Prostate gland (tissue), 2 donors: ENCODE measurements around the gene CASQ1. TPM values are rescaled to one million over a fixed set of nuclear protein-coding genes. Genes with fewer than 3 reads are reported as not detected.

Source experiments
- DNase-seq: peaks from one replicate; pipeline ENCODE4 v3.0.0-alpha.2; 2019; ENCODE audit warnings: low spot score
- H3K27ac ChIP-seq, 2 donors: fragments of 200-600 bp; sonication (generic); 2 replicates each; pipeline ENCODE4 v1.5.1; 2017 to 2019
- H3K27me3 ChIP-seq: fragments of 200-600 bp; sonication (generic); replicated peaks from 2 replicates; pipeline ENCODE4 v1.5.1; 2019; ENCODE audit not compliant: insufficient read depth
- H3K36me3 ChIP-seq, 2 donors: fragments of 200-600 bp; sonication (generic); 1 replicate in 1 of 2; 2 replicates in 1 of 2; pipeline versions ENCODE4 v1.5.1 to v1.8.1; 2017 to 2019
- H3K4me1 ChIP-seq: fragments of 200-600 bp; sonication (generic); replicated peaks from 2 replicates; pipeline ENCODE4 v1.5.1; 2019
- H3K4me3 ChIP-seq, 2 donors: fragments of 200-600 bp; sonication (generic); 2 replicates each; pipeline ENCODE4 v1.5.1; 2017 to 2019
- H3K9me3 ChIP-seq: fragments of 200-600 bp; sonication (generic); 2 replicates; pipeline ENCODE4 v1.5.1; 2017
- POLR2A ChIP-seq: fragments of 450-650 bp; IDR thresholded peaks from one replicate; pipeline ENCODE4 v1.6.1; 2016; ENCODE audit warnings: antibody characterized with exemption, mild to moderate bottlenecking
- POLR2AphosphoS5 ChIP-seq: sonication (generic); formaldehyde crosslinking; IDR thresholded peaks from one replicate; pipeline ENCODE4 v1.6.1; 2017; ENCODE audit warnings: antibody characterized with exemption
- WGBS: methylation state at CpG from one replicate; pipeline ENCODE4 v1.1.5; 2018; 5-methylcytosine and 5-hydroxymethylcytosine counted together
- intact Hi-C: fragments of 100-400 bp; cut with DNase I; formaldehyde crosslinking; loops from one replicate; pipeline ENCODE4 v1.14.2; 2022
- total RNA-seq, 2 donors: library from RNA; depleted of rRNA; stranded (reverse); fragments of >200 nt; gene quantifications; one replicate each; pipeline ENCODE4 v1.1.0, GENCODE V29; 2016
- TF ChIP-seq, protein P1 (sequence below), 4 experiments: fragments of 200-600 bp in 2 of 4; fragments of 450-650 bp in 2 of 4; sonication (generic) in 2 of 4; IDR thresholded peaks; 1 replicate in 3 of 4; 2 replicates in 1 of 4; pipeline ENCODE4 v1.5.1; 2016 to 2019; ENCODE audit warnings: antibody characterized with exemption in 4 of 4, mild to moderate bottlenecking in 2 of 4, moderate library complexity in 2 of 4

The CASQ1 gene
- total RNA-seq, 2 donors from 2014 or later: 1.2 to 3.0 TPM

DNA sequence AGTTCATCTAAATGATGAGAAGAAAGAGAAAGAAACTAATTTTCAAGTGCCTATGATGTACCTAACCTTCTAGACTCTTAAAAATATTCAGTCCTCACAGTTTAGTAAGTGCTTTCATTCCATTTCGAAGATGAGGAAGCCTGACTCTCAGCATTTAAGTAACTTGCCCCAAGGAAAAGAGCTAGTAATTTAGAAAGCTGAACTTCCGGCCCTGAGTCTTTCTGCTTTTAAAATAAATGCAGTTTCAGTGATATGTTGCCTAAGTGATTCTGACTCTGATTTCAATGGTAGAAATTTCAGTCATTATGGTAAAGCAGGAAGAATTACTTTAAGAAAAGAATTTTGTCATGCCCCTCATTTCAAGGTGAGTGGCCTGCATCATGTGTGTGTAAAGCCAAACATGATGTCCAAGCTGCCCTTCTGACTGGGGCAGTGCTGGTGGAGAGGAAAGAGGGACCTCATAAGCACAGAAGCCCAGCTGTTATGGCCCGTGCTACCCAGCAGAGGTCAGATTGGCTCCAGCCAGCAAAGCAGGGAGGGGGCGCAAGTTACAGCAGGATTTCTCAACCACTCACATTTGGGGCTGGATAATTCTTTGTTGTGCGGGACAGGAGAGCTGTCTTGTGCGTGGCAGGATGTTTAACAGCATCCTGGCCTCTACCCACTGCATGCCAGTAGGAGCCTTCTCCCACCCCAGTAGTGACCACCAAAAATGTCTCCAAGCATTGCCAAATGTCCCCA is 28.2 kb upstream of the CASQ1 start:
- no peaks in the 10 kb centered on the region for H3K4me1 ChIP-seq
- H3K27ac ChIP-seq: no peak overlapping the region
- no peak for DNase-seq
- intact Hi-C loops: no loop called here
- no peaks in the 10 kb centered on the region for H3K9me3 ChIP-seq
- H3K27me3 ChIP-seq: no peaks in the 10 kb centered on the region
- TF ChIP-seq POLR2AphosphoS5 (no peak), POLR2A (no peak)
- TF ChIP-seq, protein P1, sequence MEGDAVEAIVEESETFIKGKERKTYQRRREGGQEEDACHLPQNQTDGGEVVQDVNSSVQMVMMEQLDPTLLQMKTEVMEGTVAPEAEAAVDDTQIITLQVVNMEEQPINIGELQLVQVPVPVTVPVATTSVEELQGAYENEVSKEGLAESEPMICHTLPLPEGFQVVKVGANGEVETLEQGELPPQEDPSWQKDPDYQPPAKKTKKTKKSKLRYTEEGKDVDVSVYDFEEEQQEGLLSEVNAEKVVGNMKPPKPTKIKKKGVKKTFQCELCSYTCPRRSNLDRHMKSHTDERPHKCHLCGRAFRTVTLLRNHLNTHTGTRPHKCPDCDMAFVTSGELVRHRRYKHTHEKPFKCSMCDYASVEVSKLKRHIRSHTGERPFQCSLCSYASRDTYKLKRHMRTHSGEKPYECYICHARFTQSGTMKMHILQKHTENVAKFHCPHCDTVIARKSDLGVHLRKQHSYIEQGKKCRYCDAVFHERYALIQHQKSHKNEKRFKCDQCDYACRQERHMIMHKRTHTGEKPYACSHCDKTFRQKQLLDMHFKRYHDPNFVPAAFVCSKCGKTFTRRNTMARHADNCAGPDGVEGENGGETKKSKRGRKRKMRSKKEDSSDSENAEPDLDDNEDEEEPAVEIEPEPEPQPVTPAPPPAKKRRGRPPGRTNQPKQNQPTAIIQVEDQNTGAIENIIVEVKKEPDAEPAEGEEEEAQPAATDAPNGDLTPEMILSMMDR (IDR thresholded peaks at IDR 0.05): no peak
- H3K4me3 ChIP-seq: no peak overlapping the region
- H3K36me3 ChIP-seq: no peaks in the 10 kb centered on the region
- 77% methylated on average over 6 of the region's 6 CpGs for WGBS

DNA sequence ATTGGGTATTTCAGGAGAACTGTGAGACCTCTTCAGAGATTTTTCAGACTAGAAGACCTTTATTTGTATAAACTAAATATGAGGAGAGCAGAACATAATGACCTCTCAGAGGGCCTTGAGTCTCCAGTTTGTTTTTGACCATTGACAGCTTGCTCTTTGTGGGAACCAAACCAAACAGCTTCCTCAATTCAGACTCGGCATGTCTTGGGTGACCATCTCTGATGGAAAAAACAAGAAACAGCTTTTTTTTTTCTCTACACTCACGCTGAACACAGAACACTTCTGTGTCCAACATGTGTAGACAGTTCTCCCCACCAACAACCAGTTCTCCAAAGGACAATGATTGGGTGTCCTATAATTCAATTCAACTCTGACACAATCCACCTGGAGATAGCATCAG is 27.4 kb upstream of the CASQ1 start:
- no peak for TF ChIP-seq POLR2A
- TF ChIP-seq, protein P1 (IDR thresholded peaks at IDR 0.05): no peak
- no peak for TF ChIP-seq POLR2AphosphoS5
- no peaks in the 10 kb centered on the region for H3K9me3 ChIP-seq
- no peak overlapping the region for H3K4me3 ChIP-seq
- no peaks in the 10 kb centered on the region for H3K27me3 ChIP-seq
- H3K36me3 ChIP-seq: no peaks in the 10 kb centered on the region
- intact Hi-C loops: no loop called here
- no peak overlapping the region for H3K27ac ChIP-seq
- no peaks in the 10 kb centered on the region for H3K4me1 ChIP-seq
- no peak for DNase-seq
- 57% methylated on average over 2 of the region's 2 CpGs for WGBS

DNA sequence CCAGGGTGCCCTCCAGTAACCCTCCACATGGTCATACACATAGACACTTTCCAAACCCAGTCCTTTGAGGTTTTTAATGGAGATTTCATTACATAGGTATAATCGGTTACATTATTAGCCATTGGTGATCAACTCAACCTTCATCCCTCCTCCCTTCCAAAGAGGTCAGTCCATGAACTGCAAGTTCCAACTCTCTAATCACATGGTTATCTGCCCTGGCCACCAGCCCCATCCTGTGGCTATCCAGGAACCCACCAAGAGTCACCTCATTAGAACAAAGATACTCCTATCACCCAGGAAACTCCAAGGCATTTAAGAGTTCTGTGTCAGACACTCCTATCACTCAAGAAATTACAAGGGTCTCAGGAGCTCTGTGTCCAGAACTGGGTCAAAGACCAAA is 26.8 kb upstream of the CASQ1 start:
- Histone ChIP-seq H3K9me3 (no peaks in the 10 kb centered on the region), H3K4me3 (no peak overlapping the region), H3K27me3 (no peaks in the 10 kb centered on the region), H3K4me1 (no peaks in the 10 kb centered on the region), H3K36me3 (no peaks in the 10 kb centered on the region), H3K27ac (no peak overlapping the region)
- TF ChIP-seq POLR2AphosphoS5 (no peak), POLR2A (no peak)
- TF ChIP-seq, protein P1 (IDR thresholded peaks at IDR 0.05): no peak
- 100% methylated on average over 1 of the region's 1 CpG for WGBS
- intact Hi-C loops: no loop called here
- no peak for DNase-seq

DNA sequence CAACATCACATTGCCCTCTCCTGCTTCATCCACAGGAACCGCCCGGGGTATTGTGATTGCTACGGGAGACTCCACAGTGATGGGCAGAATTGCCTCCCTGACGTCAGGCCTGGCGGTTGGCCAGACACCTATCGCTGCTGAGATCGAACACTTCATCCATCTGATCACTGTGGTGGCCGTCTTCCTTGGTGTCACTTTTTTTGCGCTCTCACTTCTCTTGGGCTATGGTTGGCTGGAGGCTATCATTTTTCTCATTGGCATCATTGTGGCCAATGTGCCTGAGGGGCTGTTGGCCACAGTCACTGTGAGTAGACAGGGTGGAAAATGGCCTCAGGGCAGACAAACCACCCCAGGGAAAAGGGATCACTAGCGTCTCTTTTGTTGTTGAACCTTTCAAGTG is 26.3 kb upstream of the CASQ1 start:
- TF ChIP-seq POLR2A (no peak), POLR2AphosphoS5 (no peak)
- Histone ChIP-seq H3K4me1 (no peaks in the 10 kb centered on the region), H3K27ac (no peak overlapping the region), H3K4me3 (no peak overlapping the region), H3K27me3 (no peaks in the 10 kb centered on the region), H3K36me3 (no peaks in the 10 kb centered on the region), H3K9me3 (no peaks in the 10 kb centered on the region)
- no peak for DNase-seq
- 89% methylated on average over 10 of the region's 10 CpGs for WGBS
- intact Hi-C loops: no loop called here

DNA sequence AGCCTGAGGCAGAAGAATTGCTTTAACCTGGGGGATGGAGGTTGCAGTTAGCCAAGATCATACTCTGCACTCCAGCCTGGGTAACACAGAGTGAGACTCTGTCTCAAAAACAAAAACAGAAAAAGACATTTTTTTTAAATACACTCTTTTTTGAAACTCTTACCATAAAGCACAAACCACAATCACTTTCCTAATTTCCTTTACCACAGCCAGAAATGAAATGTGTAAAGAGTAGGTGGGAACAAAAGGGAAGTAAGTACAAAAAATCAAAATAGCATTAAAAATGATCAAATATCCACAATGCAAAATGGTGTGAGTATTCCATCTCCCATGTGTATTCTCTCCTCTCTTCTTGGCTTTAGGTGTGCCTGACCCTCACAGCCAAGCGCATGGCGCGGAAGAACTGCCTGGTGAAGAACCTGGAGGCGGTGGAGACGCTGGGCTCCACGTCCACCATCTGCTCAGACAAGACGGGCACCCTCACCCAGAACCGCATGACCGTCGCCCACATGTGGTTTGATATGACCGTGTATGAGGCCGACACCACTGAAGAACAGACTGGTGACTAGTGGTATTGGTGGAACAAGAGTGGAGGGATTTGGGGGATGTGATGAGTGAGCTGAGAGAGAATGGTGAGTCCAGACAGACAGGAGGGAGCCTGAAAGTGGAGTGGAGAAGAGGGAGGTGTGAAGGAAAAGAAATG is 24.1 kb upstream of the CASQ1 start:
- no peak overlapping the region for H3K4me3 ChIP-seq
- H3K36me3 ChIP-seq: no peaks in the 10 kb centered on the region
- WGBS: 83% methylated on average over 12 of the region's 12 CpGs
- TF ChIP-seq POLR2AphosphoS5 (no peak), POLR2A (no peak)
- TF ChIP-seq, protein P1 (IDR thresholded peaks at IDR 0.05): no peak
- H3K27ac ChIP-seq: no peak overlapping the region
- DNase-seq: no peak
- intact Hi-C loops: no loop called here
- H3K4me1 ChIP-seq: no peaks in the 10 kb centered on the region
- no peaks in the 10 kb centered on the region for H3K27me3 ChIP-seq
- no peaks in the 10 kb centered on the region for H3K9me3 ChIP-seq
